GM18907 (cell line): ENCODE data around the gene ARHGAP10.

ENCODE experiments used
- ATAC-seq: cut with Tn5 transposase; IDR thresholded peaks from one replicate; pipeline ENCODE4 v1.9.1; 2021; ENCODE audit warnings: mild to moderate bottlenecking, moderate library complexity; ENCODE audit not compliant: unreplicated experiment

The ARHGAP10 gene

DNA sequence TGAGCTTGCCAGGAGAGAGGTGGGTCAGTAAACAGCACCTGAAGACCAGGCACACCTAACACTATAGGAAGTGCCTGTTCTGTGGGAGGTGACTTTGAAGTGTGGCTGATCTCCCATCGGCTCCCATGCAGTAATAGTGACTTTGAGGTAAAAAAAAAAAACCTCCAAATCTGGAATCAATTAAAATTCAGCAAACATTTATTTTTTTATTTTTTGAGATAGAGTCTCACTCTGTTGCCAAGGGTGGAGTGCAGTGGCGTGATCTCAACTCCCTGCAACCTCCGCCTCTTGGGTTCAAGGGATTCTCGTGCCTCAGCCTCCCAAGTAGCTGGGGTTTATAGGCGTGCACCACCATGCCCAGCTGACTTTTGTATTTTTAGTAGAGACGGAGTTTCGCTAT is 32.4 kb downstream of the ARHGAP10 start:
- ATAC-seq = no peak

DNA sequence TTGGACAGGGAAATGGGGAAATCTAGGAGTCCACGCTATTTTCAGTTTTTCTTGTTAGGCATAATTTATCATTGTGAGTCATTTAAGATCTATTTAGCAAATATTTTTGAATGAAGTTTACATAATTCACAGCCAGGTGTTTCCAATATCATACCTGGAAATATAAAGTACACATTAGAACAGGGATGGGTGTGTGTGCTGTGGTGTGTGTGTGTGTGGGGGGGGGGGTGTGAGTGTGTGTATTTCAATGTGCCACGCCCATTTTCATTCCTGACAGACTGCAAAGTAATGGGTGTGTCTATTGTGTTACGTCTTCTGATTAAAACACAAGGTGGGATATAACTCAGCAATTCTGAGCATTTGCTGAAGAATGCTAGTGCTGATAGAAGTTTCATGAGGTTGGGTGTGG is 33.2 kb downstream of the ARHGAP10 start:
- no peak for ATAC-seq

DNA sequence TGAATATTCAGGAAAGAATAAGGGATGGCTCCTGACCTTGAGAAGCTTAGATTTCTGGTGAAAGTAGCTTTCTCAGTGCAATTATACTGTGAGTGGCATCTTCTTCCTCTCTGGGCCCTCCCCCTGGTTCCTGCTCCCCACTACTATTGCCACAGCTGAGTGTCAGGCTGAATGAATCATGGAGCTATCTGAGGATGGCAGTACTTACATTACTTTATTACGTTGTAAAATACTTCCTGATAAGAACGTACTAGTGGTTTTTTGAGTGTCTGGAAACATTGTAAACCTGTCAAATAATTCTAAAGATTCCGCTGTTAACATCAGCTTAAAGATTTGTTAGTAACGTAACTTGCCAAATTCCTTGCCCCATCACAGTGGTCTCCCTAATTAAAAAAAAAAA is 36.2 kb downstream of the ARHGAP10 start:
- no peak for ATAC-seq

DNA sequence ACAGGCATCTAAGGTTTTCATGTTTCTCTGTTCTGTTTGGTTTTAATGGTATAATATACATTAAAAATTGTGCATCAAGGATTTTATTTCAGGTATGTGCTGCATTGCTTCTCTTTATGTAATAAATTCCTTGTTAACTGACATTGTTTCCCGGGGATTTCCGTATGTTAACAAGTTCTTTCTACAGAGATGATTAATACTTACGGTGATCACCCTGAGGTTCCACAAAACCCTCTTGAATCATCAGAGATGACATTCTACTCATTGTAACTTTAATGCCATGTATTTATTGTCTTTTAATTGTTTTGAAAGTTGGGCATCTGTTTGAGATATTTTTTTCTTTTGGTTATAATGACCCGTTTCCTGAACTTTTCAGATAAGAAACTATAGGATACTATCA is 37.5 kb downstream of the ARHGAP10 start:
- no peak for ATAC-seq

DNA sequence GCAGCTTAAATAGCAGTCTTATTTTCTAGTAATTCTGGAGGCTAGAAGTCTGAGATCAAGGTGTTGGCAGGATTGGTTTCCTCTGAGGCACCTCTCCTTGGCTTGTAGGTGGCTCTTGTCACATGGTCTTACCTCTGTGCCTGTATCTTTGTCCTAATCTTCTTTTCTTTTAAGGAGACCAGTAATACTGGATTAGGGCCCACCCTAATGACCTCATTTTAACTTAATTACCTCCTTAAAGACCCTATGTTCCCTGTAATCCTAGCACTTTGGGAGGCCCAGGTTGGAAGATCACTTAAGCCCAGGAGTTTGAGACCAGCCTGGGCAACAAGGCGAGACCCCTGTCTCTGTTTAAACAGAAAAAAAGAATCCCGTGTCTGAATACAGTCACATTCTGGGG is 38.9 kb downstream of the ARHGAP10 start:
- ATAC-seq = no peak

DNA sequence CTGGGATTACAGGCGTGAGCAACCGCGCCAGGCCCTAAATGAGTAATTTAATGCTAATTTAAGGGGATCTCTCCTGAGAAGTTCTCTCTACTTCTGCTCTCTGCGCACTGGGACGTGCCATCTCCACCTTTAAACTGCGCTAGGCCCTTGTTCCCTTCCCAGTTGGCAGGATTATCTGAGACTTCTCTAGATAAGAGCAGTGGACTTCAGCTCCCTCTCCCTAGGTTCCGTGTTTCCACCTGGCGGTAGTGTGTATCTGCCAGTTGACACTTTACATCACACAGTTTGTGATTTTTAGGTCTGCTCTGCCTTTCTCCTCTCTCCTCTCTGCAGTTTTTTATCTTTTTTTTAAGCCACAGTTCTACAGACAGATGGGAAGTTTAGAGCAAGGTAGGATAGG is 40.2 kb downstream of the ARHGAP10 start:
- ATAC-seq = no peak

DNA sequence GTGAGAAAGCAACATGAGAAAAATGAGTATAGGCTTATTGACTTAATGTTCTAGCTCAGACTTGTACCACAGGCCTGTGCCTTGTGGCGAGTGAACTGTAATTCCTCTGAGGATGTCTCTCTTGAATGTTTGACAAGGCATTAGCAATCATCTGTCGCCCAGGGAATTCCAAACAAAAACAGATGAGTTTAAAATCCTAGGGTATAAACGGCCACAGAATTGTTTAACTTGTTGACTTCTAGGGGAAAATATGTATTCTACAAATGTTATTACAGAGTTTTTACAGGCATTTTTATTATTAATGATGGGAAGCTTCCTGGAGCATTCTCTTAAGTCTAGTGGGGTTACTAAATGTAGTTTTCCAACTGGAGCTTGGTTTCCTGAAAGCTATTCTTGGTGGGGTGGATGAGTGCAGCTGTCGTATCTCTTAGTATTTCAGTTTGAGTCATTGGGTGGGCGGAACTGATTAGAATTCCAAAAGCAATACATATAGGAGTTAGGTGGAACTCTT is 40.6 kb downstream of the ARHGAP10 start:
- no peak for ATAC-seq

DNA sequence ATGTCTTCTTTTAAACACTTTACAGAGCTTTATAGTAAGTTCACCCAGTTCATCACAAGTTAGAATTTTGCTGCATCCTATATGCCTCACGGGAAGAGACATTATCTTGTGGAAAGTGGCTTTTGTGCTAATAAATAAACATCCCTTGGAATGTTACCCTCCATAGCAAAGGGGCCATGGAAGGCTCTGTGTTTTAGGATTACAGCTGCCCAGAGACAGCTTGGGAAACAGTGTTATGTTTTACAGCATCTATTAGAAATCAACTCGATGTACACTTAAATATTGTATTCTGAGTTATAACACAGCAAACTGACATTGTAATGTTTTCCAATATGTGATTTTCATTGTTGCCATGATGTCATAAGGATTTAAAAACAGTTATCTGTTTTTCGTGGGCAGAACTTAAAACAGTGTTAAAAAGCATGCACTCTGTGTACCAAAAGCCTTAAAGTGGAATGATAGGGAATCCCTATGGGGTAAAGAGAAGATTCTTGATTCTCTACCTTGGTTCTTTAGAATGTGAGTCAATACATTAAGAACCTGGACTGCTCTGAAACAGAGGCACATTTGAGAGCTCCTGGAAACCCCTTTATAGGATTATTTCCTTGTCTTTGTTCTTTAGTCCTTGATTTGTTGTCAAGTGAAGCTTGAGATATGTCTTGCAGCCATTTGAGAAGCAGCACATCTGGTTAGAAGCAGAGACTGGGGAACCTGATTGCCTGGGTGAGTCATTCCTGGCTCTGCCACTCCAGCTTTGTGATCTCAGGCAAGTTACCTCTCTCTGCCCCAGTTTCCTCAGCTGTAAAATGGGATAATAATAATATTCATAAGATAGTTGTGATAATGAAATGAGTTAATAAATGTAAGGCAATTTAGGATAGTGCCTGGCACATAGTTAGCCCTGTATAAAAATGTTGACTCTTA is 41.6 kb downstream of the ARHGAP10 start:
- ATAC-seq = peak; percentile 48

DNA sequence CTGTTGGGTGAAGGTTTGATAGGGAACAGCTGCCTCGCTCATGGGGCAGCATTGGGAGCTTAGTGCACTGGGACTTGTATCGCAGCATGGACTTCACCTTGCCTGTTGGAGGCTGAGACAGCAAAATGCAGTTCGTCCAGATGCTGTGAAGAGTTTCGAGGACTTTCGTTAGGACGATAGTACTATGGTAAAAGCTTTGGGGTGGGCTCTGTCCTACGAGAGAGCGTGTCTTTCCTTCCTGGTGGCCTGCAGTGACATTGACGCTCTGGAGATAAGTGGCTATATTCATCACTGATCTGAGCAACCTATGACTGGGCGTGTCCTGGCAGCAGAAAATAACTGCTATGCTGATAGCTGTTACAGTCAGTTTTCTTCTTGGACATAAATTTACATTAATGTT is 44.8 kb downstream of the ARHGAP10 start:
- ATAC-seq = no peak

DNA sequence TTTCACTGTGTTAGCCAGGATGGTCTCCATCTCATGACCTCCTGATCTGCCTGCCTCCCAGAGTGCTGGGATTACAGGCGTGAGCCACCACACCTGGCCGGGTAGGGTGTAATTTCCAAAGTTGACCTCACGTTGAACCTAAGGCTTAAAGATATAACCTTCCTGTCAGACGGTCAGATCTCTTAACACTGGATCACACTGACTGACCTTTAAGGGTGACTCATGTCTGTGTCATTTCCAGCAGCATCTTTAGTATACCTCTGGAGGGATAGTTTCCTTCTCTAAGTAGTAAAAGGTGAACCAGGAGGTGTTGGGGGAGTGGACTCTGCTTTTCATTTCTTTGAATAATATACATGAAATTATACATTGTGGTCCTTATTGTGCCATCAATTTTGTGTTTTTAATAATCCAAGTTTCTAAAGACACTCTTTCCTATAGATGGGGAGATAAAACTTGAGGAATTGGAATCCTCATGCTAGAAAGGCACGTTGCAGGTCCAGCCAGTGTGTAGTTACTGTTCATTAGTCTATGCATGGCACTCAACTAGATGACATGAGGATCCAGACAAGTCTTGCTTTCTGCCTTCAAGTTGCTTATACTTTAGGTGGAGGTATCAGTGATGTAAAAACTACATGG is 45.7 kb downstream of the ARHGAP10 start:
- no peak for ATAC-seq

DNA sequence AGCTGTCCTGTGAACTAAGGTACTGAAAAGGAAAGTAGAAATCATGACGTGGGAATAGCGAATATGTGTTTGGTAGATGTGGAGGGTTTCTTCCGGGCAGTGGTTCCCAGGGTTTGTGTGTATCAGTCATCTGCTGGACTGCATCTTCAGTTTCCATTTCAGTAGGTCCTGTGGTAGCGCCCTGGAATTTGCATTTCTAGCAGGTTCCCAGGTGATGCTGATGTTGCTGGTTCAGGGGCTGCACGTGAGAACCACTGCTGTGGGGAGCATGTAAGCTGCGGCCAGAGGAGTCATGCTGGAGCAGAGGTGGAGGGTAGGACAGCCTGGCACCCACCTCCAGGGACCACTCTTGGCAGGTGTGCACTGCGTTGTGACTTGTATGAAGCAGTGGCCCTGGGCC is 47.1 kb downstream of the ARHGAP10 start:
- peak; percentile 63 for ATAC-seq

DNA sequence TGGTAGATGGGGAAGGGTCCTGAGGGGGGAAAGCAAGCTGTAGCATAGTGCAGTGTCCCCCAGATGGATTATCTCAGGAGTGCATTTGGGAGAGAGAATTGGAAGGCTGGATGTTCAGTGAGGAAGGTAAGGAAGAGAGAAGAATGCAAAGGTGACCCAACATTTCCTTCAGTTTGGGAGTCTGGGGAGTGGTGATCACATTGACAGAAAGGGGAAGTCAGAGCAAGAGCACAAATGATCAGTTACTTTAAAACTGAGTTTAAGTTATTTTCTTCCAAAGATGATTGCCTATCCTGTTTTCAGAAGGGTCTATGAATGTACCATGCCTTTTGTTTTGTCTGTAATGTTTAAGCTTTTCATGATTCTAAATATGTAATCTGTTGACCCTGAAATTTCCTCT is 47.6 kb downstream of the ARHGAP10 start:
- ATAC-seq = no peak

DNA sequence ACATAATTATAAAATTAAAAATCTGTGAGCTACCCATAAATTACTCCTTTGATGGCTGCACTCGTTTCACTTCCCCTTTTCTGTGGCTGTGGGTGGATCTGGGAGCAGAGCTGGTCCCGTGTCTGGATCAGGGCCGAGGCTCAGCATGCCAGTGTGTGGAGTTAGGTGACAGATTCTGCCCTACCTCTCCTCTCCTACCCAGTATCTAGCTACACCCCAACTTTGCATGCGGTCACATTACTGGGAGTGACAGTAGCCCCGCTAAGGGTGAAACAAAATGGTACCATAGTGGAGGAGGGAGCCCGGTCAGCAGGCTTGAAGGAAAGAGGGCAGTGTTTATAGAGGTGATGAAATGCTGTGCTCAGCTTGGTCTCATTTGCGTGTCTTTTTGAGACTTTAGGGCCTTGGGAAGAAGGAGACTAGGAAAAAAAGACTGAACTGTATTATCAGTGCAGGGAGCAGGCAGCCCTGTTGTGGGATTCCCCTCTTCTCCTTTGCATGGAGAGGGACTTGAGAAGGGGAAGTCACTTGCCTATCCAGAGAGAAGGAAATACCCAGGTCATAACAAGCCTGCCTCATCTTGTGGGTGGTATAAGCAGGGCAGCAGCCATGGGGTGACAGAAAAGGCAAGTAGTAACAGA is 48.4 kb downstream of the ARHGAP10 start:
- peak; percentile 77 for ATAC-seq

DNA sequence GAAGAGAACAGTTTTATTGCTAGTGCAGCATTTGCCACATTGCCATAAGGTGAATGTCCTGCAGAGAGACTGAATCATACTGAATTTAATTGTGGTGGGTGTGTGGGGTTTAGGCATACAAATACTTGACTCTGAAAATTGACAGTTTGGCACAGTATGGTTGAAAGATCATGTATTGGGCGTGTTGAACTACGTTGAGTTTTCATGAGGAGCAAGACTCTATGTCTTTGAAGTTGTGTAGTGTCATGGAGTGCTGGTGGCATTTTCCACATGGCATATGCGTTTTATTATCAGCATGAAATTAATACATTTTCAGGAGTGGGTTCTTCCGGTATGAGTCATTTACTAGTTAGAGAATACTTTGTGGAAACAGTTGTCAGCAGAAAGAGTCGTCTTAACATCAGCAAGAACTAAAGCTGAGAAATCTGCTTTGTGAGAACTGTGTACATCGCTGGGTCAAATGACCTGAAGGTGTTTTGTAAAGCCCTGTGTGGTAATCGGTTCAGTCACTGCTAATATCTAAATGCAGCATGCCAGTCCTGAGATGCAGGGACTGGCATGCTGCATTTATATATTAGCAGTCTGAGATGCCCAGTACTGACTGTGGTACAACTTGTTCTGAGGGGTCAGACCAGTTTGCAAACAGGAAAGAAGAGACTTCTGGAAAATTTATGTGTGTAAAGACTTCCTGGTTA is 50.3 kb downstream of the ARHGAP10 start:
- no peak for ATAC-seq

DNA sequence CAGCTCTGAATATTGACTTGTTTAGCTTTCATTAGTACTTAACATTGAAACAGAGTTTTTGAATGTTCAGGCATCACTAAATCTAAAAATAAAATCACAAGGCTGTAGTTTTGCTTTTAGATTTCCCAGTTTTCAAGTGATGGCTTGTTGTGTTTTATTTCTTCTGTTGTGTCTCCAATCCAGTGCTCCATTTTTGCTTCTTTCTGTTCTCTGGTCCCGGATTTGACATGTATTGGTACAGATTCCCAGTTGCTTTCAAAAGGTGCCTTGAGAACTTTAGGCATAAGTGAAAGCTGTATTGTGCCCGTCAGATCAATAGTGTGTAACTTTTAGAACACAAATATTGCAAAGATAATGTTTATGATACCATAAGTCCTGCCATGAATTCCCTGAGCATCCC is 53.2 kb downstream of the ARHGAP10 start:
- ATAC-seq = no peak

DNA sequence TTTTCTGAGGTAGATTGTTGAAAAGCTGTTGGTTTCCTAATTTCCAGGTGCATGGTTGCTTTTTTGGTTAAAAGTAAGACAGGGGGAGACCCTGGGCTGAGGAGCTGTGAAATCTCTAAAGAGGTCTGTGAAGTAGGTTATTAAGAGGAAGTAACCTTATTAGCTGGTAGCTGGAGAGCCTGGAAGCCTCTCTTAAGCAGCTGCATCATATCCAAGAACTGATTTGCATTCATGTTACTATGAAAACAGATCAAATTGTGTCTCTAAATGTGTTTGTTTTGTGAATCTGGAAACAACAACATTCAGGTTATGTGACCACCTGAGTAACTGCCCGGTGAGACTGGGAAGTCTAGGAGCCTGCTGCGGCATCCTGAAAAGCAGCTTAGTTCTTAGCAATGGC is 54.1 kb downstream of the ARHGAP10 start:
- ATAC-seq = peak; percentile 87

DNA sequence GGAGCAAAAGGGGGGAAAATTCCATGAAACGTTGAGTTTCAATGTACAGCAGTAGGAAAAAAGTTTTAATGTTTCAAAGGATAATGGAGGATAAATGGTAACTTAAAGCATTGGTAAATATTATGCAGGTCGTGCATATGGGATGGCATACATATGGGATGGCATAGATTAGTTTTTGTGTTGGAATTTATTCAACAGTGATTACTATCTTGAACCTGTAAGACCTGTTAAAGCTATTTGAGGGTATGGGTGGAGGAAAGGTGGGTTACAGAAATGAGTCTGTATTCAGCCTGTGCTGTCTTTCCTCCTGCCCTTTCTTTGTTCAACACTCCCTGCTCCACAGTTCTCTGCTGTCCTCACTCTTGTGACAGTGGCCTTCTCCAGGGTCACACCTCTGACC is 54.6 kb downstream of the ARHGAP10 start:
- no peak for ATAC-seq

DNA sequence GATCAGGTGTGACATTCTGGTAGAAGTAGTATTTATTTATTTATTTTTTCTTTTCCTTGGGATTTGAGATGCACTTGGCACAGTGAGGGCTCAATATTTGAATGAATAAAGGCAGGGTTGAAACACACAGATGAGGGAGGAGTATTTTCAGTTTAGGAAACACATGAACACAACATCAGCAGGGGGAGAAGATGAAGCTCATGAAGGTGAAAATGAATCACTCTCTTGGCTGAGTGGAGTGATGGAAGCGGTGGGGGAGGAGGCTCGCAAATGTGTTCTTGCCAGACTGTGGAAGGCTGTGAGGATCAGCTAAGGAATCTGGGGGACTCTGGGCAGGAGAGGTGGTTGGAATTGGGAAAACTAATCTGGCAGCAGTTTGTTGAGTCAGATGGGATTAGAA is 55.3 kb downstream of the ARHGAP10 start:
- no peak for ATAC-seq

DNA sequence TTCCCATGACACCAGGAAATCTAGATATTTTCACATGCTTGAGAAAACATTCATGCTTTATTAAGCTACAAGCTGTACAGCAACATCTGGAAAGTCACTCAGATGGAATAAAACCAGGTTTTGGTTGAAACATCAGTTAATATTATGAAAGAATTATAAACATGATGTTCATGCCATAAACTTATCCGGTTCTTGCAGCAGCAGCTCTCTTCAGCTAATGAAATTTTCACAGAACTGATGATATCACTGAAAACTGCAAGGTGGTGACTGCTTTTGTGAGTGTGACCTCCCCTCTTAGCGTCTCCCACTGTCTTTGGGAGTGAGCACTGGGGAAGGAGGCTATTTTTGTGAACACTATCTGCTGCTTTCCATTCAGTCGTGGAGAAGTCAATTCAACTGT is 56.9 kb downstream of the ARHGAP10 start:
- no peak for ATAC-seq

DNA sequence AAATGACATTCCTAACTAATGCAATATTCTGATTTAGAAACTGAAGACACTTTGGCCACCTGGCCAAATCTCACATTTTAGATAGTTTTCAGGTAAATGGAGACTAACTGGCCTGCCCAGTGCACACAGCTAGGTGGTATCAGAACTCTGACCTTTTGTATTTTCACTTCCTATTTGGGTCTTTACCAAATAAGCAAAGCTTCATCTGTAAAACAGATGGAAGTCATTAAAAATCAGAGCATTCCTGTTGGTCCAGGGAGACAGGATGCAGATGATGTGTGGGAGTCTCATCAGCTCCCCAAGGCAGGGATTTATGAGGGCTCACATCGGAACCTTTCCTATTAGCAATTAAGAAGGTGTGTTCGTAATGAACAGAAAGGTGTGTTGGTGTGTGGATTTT is 57.7 kb downstream of the ARHGAP10 start:
- ATAC-seq = no peak

DNA sequence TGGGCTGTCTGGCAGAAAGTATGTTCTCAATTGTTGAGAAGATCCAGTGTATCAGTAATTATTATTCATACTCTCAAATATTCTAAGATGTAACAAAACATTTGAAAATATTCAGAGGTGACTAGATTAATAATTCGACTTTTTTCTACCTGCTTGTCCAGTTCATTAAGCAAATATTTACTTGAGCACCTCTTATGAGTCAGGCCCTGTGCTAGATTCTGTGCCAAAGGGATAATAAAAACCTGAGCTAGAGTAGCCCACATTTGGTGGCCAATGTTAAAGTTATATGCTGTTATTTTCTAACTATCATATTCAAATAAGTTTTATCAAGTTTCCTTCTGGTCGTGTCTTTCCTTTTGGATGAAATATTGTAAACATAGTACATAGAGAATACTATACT is 58.5 kb downstream of the ARHGAP10 start:
- no peak for ATAC-seq
